ENCODE measurements around the gene SLC28A1.

Gene SLC28A1

GRCh38 chr15:84855136-84855535, 29.3 kb upstream of the SLC28A1 start:
- TF ChIP-seq ZNF274 (IDR thresholded peaks at IDR 0.05; ENCODE audit: low read depth, low read length) = no peak
- no peak overlapping the region for H3K4me3 ChIP-seq (ENCODE audit: low read length)

- H3K4me3 ChIP-seq (ENCODE audit: low read length) = no peak overlapping the region
- TF ChIP-seq ZNF274 (IDR thresholded peaks at IDR 0.05; ENCODE audit: low read depth, low read length) = no peak
Measured at GRCh38 chr15:84855765-84856164, 28.7 kb upstream of the SLC28A1 start.

DNA sequence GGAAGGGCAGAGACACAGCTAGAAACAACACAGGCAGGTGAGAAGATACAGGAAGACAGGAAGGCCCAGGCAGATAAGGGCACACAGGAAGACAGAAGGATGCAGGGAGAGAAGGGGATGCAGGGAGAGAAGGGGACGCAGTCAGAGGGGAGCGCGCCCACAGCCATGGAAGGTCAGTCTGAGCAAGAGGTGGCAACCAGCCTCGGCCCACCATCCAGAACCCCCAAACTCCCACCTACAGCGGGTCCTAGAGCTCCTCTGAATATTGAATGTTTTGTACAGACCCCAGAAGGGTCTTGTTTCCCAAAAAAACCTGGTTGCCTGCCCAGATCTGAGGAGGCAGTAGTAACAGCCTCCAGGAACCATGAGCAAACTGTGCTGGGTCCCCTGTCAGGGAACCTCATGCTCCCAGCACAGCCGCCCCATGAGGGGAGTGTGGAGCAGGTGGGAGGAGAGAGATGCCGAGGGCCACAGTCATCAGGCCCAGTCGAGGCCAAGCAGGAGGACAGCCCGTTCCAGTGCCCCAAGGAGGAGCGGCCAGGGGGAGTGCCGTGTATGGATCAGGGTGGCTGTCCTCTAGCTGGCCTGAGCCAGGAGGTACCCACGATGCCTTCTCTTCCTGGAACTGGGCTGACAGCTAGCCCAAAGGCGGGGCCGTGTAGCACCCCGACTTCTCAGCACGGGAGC, 27.6 kb upstream of the SLC28A1 start:
- no peak for TF ChIP-seq ZNF274 (IDR thresholded peaks at IDR 0.05; ENCODE audit: low read depth, low read length)
- H3K4me3 ChIP-seq (ENCODE audit: low read length) = no peak overlapping the region

DNA sequence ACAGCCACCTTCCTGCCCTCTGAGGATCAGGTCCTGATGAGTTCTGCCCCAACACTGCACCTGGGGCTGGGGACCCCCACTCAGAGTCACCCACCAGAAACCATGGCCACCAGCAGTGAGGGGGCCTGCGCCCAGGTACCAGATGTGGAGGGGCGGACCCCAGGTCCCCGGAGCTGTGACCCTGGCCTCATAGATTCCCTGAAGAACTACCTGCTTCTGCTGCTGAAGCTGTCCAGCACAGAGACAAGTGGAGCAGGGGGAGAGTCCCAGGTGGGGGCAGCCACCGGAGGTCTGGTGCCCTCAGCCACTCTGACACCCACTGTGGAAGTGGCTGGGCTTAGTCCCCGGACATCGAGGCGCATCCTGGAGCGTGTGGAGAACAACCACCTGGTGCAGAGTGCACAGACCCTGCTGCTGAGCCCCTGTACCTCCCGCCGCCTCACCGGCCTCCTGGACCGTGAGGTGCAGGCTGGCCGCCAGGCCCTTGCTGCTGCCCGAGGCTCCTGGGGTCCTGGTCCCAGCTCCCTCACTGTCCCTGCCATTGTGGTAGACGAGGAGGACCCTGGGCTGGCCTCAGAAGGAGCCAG, 27.0 kb upstream of the SLC28A1 start:
- H3K4me3 ChIP-seq (ENCODE audit: low read length) = no peak overlapping the region
- no peak for TF ChIP-seq ZNF274 (IDR thresholded peaks at IDR 0.05; ENCODE audit: low read depth, low read length)

- no peak for TF ChIP-seq ZNF274 (IDR thresholded peaks at IDR 0.05; ENCODE audit: low read depth, low read length)
- H3K4me3 ChIP-seq (ENCODE audit: low read length) = no peak overlapping the region
Measured at GRCh38 chr15:84858231-84858630, 26.2 kb upstream of the SLC28A1 start.

DNA sequence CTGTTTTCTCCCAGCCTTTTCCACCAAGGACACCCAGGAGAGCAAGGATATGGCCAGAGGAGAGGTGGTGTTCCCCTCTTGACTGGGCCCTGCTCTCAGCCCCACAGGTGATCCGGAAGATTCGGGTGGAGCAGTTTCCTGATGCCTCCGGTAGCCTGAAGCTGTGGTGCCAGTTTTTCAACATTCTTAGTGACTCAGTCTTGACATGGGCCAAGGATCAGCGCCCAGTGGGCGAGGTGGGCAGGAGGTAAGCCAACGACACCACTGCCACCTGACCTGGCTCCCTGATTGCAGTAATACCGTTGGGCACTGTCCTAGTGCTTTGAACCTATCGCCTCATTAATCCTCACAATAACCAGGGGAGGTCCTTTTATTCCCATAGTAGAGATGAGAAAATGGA, 25.3 kb upstream of the SLC28A1 start:
- TF ChIP-seq ZNF274 (IDR thresholded peaks at IDR 0.05; ENCODE audit: low read depth, low read length) = no peak
- H3K4me3 ChIP-seq (ENCODE audit: low read length) = no peak overlapping the region

DNA sequence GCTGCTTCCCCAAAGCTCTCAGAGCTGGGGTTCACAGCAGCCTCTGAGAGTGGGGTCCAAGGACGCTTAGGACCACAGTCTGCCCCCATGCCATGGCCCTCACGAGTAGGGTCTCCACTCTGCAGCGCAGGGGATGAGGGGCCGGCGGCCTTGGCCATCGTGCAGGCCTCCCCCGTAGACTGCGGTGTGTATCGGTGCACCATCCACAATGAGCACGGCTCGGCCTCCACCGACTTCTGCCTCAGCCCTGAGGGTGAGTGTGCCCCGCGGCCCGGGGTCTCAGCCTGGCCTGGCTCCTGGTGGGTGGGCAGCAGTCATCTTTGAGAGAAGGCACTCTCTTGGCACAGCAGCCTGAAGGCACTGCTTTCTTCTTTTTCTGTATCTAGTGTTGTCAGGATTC, 24.8 kb upstream of the SLC28A1 start:
- H3K4me3 ChIP-seq (ENCODE audit: low read length) = no peak overlapping the region
- no peak for TF ChIP-seq ZNF274 (IDR thresholded peaks at IDR 0.05; ENCODE audit: low read depth, low read length)

- H3K4me3 ChIP-seq (ENCODE audit: low read length) = no peak overlapping the region
- TF ChIP-seq ZNF274 (IDR thresholded peaks at IDR 0.05; ENCODE audit: low read depth, low read length) = no peak
Measured at GRCh38 chr15:84861781-84862180, 22.7 kb upstream of the SLC28A1 start.

DNA sequence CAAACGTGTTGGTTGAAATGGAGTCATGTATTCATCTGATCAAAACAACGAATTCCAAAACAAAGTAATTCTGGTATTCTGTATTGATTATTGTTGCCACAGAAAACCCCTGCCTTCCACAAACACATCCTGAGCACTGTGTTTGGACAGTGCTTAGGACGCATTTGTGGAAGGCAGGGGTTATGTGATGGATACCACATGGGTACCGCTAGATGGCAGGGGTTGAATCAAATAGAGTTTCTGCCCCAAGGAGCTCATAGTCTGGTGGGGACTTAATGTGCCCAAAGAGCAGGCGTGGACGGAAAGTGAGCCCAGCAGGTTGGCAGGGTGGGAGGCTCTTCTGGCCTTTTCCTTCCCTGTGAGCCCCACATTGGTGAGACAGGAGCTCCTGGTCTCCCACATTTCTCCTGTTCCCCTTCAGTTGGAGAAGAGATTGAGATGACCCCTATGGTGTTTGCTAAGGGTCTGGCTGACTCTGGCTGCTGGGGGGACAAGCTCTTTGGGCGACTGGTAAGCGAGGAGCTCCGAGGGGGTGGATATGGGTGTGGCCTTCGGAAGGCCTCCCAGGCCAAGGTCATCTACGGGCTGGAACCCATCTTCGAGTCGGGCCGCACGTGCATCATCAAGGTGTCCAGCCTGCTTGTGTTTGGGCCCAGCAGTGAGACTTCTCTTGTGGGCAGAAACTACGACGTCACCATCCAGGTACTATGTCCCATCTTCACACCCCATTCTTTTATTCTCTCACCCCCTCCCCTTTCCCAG, 22.1 kb upstream of the SLC28A1 start:
- TF ChIP-seq ZNF274 (IDR thresholded peaks at IDR 0.05; ENCODE audit: low read depth, low read length) = no peak
- no peak overlapping the region for H3K4me3 ChIP-seq (ENCODE audit: low read length)

DNA sequence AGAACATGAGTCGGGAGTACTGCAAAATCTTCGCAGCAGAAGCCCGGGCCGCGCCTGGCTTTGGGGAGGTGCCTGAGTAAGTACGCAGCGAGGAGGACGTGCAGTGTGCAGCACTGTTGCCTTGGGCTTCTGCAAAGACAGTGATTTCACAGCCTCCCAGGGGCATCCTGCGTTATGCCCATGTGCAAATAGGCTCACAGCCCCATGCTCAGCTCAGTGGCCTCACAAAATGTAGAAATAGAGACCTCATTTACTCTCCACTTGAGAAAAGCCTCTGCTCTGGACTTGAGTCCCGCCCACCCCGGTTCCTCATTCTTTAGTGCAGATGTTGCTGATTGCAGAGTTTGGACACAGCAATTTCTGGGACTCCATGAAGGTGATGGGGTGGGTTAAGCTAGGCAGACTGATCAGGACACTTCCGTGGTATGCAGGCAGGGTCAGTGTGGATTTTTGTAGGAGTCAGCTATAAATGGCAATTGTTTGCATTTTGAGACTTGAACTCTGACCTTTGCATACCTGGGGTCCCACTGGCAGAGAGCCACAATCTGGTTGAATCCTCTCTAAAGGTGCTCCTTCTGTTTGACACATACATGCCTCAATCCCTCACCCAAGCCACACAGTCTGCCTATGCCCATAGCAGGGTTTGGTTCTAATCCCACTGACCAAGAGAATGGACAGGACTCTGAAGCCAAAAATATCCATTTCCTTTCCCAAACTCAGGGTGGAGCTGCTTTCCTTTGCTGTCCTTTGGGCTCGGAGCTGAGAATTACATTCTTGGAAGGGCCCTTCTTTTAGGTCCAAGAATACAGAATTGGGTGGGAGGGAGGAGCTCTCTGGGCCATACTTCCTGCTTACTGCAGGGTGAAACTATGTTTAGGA, 20.7 kb upstream of the SLC28A1 start:
- no peak overlapping the region for H3K4me3 ChIP-seq (ENCODE audit: low read length)
- no peak for TF ChIP-seq ZNF274 (IDR thresholded peaks at IDR 0.05; ENCODE audit: low read depth, low read length)

- no peak overlapping the region for H3K4me3 ChIP-seq (ENCODE audit: low read length)
- TF ChIP-seq ZNF274 (IDR thresholded peaks at IDR 0.05; ENCODE audit: low read depth, low read length) = no peak
Measured at GRCh38 chr15:84864444-84864795, 20.0 kb upstream of the SLC28A1 start.

- H3K4me3 ChIP-seq (ENCODE audit: low read length) = no peak overlapping the region
- no peak for TF ChIP-seq ZNF274 (IDR thresholded peaks at IDR 0.05; ENCODE audit: low read depth, low read length)
Measured at GRCh38 chr15:84865074-84865569, 19.3 kb upstream of the SLC28A1 start.

GRCh38 chr15:84868037-84868880, 16.2 kb upstream of the SLC28A1 start:
- no peak overlapping the region for H3K4me3 ChIP-seq (ENCODE audit: low read length)
- no peak for TF ChIP-seq ZNF274 (IDR thresholded peaks at IDR 0.05; ENCODE audit: low read depth, low read length)
